DOHH2 (cell line): ENCODE measurements around the gene TRIML1.

Experiments
- H3F3A ChIP-seq: fragments of 200-600 bp; sonication (generic), shearing (Covaris generic); 2 replicates; pipeline ENCODE4 v1.6.0; 2016; ENCODE audit warnings: antibody characterized with exemption, mild to moderate bottlenecking; ENCODE audit not compliant: control insufficient read depth, insufficient read depth
- H3K27ac ChIP-seq: fragments of 200-600 bp; sonication (generic); 2 replicates; pipeline ENCODE4 v1.5.1; 2014; ENCODE audit warnings: low read depth, mild to moderate bottlenecking, low read length, moderate library complexity
- H3K27me3 ChIP-seq: fragments of 200-600 bp; sonication (generic); 2 replicates; pipeline ENCODE4 v1.6.1; 2014; ENCODE audit warnings: mild to moderate bottlenecking, low read length, mixed read lengths; ENCODE audit not compliant: control insufficient read depth
- H3K36me3 ChIP-seq: fragments of 200-600 bp; sonication (generic); 2 replicates; pipeline ENCODE4 v1.6.1; 2014; ENCODE audit warnings: mild to moderate bottlenecking, low read length, moderate library complexity, mixed read lengths; ENCODE audit not compliant: control insufficient read depth
- H3K4me1 ChIP-seq: fragments of 200-600 bp; sonication (generic); 2 replicates; pipeline ENCODE4 v1.6.1; 2014; ENCODE audit warnings: mild to moderate bottlenecking, low read length, mixed read lengths; ENCODE audit not compliant: control insufficient read depth
- H3K4me2 ChIP-seq: fragments of 200-600 bp; sonication (generic); 2 replicates; pipeline ENCODE4 v1.6.0; 2014; ENCODE audit warnings: mild to moderate bottlenecking, low read length, moderate library complexity
- H3K4me3 ChIP-seq: fragments of 200-600 bp; sonication (generic); 2 replicates; pipeline ENCODE4 v1.5.1; 2014; ENCODE audit warnings: mild to moderate bottlenecking, low read length, mixed read lengths
- H3K79me2 ChIP-seq: fragments of 200-600 bp; sonication (generic); 2 replicates; pipeline ENCODE4 v1.6.1; 2014; ENCODE audit warnings: mild to moderate bottlenecking, low read length, mixed read lengths; ENCODE audit not compliant: control insufficient read depth
- H3K9me2 ChIP-seq: fragments of 200-600 bp; sonication (generic); replicated peaks from 2 replicates; pipeline ENCODE4 v1.6.1; 2014; ENCODE audit warnings: mild to moderate bottlenecking, low read length, mixed read lengths; ENCODE audit not compliant: control insufficient read depth
- H3K9me3 ChIP-seq: fragments of 200-600 bp; sonication (generic); 2 replicates; pipeline ENCODE4 v1.6.1; 2014; ENCODE audit warnings: antibody characterized with exemption, low read length, mixed read lengths; ENCODE audit not compliant: control insufficient read depth, insufficient read depth
- H4K20me1 ChIP-seq: fragments of 200-600 bp; sonication (generic); 2 replicates; pipeline ENCODE4 v1.6.0; 2014; ENCODE audit warnings: low read depth, mild to moderate bottlenecking, antibody characterized with exemption, low read length, moderate library complexity; ENCODE audit not compliant: control insufficient read depth, insufficient read depth
- CTCF ChIP-seq: fragments of 200-600 bp; sonication (generic); IDR thresholded peaks from one replicate; pipeline ENCODE4 v1.5.1; 2014; ENCODE audit warnings: antibody characterized with exemption, mild to moderate bottlenecking, low read depth, low read length; ENCODE audit not compliant: poor library complexity, severe bottlenecking
- EZH2phosphoT487 ChIP-seq: fragments of 200-600 bp; sonication (generic); IDR thresholded peaks from 2 replicates; pipeline ENCODE4 v1.6.1; 2017; ENCODE audit warnings: borderline replicate concordance, mild to moderate bottlenecking, antibody characterized with exemption, low read length, moderate library complexity, mixed read lengths

The TRIML1 gene

GRCh38 chr4:188175288-188175687 is 36.0 kb downstream of the TRIML1 start:
- H3K4me3 ChIP-seq = no peak overlapping the region
- H3K27ac ChIP-seq = no peak overlapping the region
- no peaks in the 10 kb centered on the region for H3K36me3 ChIP-seq
- no peaks in the 10 kb centered on the region for H4K20me1 ChIP-seq
- H3F3A ChIP-seq = no peaks in the 10 kb centered on the region
- H3K4me1 ChIP-seq = no peaks in the 10 kb centered on the region
- no peaks in the 10 kb centered on the region for H3K9me2 ChIP-seq
- TF ChIP-seq EZH2phosphoT487 (no peak), CTCF (no peak)
- no peak overlapping the region for H3K4me2 ChIP-seq
- peaks cover 4% of the 10 kb centered on the region; the same call in 1 of the 2 replicates for H3K9me3 ChIP-seq
- no peaks in the 10 kb centered on the region for H3K27me3 ChIP-seq
- no peaks in the 10 kb centered on the region for H3K79me2 ChIP-seq

GRCh38 chr4:188177997-188178675 is 38.9 kb downstream of the TRIML1 start:
- no peak overlapping the region for H3K27ac ChIP-seq
- H3K27me3 ChIP-seq = no peaks in the 10 kb centered on the region
- H3K4me3 ChIP-seq = no peak overlapping the region
- no peaks in the 10 kb centered on the region for H3K79me2 ChIP-seq
- H3K4me2 ChIP-seq = no peak overlapping the region
- no peaks in the 10 kb centered on the region for H3K36me3 ChIP-seq
- no peaks in the 10 kb centered on the region for H3K9me2 ChIP-seq
- peaks cover 4% of the 10 kb centered on the region; the same call in 1 of the 2 replicates for H3K9me3 ChIP-seq
- TF ChIP-seq EZH2phosphoT487 (no peak), CTCF (no peak)
- no peaks in the 10 kb centered on the region for H4K20me1 ChIP-seq
- no peaks in the 10 kb centered on the region for H3K4me1 ChIP-seq
- H3F3A ChIP-seq = no peaks in the 10 kb centered on the region

GRCh38 chr4:188178806-188179205 is 39.6 kb downstream of the TRIML1 start:
- H3K4me3 ChIP-seq = no peak overlapping the region
- H3F3A ChIP-seq = no peaks in the 10 kb centered on the region
- no peaks in the 10 kb centered on the region for H3K36me3 ChIP-seq
- H3K27me3 ChIP-seq = no peaks in the 10 kb centered on the region
- H3K79me2 ChIP-seq = no peaks in the 10 kb centered on the region
- TF ChIP-seq EZH2phosphoT487 (no peak), CTCF (no peak)
- no peaks in the 10 kb centered on the region for H4K20me1 ChIP-seq
- no peak overlapping the region for H3K4me2 ChIP-seq
- H3K9me2 ChIP-seq = no peaks in the 10 kb centered on the region
- H3K4me1 ChIP-seq = no peaks in the 10 kb centered on the region
- H3K9me3 ChIP-seq = peaks cover 4% of the 10 kb centered on the region; the same call in 1 of the 2 replicates
- no peak overlapping the region for H3K27ac ChIP-seq
